K562 (cell line): ENCODE results near the gene POLR3GL. TPM values are rescaled to one million over a fixed set of nuclear protein-coding genes. Genes with fewer than 3 reads are reported as not detected.
A peak's percentile ranks its signal among the peaks of the same experiment; 100 is the strongest.

Source experiments
- CC2D1A ChIP-seq: fragments of 450-650 bp; IDR thresholded peaks from 2 replicates; pipeline ENCODE4 v1.6.1; 2017; ENCODE audit warnings: mild to moderate bottlenecking
- ETS1 ChIP-seq: conservative IDR thresholded peaks from 2 replicates; pipeline ENCODE4 v1.6.1; 2011; ENCODE audit warnings: low read depth, mild to moderate bottlenecking, low read length; ENCODE audit not compliant: control insufficient read depth
- GATAD2A ChIP-seq: fragments of 450-650 bp; IDR thresholded peaks from 2 replicates; pipeline ENCODE4 v1.6.1; 2017
- HMG20B ChIP-seq: fragments of 250-450 bp; sonication (Bioruptor Pico); IDR thresholded peaks from 2 replicates; pipeline ENCODE4 v1.5.0; 2021; ENCODE audit warnings: mild to moderate bottlenecking
- KAT8 ChIP-seq: fragments of 450-650 bp; IDR thresholded peaks from 2 replicates; pipeline ENCODE4 v1.6.1; 2016; ENCODE audit warnings: low read depth, mild to moderate bottlenecking
- NKRF ChIP-seq: fragments of 450-650 bp; IDR thresholded peaks from 2 replicates; pipeline ENCODE4 v1.6.1; 2016; ENCODE audit warnings: borderline replicate concordance
- NONO ChIP-seq, 2 experiments: fragments of 200-400 bp in 1 of 2; fragments of 450-650 bp in 1 of 2; formaldehyde crosslinking in 1 of 2; IDR thresholded peaks; 2 replicates each; pipeline ENCODE4 v1.6.1; 2017; ENCODE audit warnings: low read depth in 2 of 2, mild to moderate bottlenecking in 2 of 2, moderate library complexity in 2 of 2, low read length in 1 of 2
- POLR2A ChIP-seq: fragments of 450-650 bp; conservative IDR thresholded peaks from 2 replicates; pipeline ENCODE4 v1.6.1; 2016
- PRDM10 ChIP-seq: fragments of 450-650 bp; IDR thresholded peaks from 2 replicates; pipeline ENCODE4 v1.6.1; 2018; ENCODE audit not compliant: partially characterized antibody
- ZBTB5 ChIP-seq: fragments of 450-650 bp; IDR thresholded peaks from 2 replicates; pipeline ENCODE4 v1.6.1; 2017; ENCODE audit warnings: antibody characterized with exemption
- ZFP1 ChIP-seq: fragments of 450-650 bp; formaldehyde crosslinking; IDR thresholded peaks from 2 replicates; pipeline ENCODE4 v1.4.0; 2020; ENCODE audit warnings: mild to moderate bottlenecking, mixed read lengths
- polyA plus RNA-seq, 8 experiments: library from polyadenylated mRNA; depleted of rRNA in 4 of 8; stranded (reverse) in 5 of 8; unstranded in 3 of 8; fragments of >200 nt; fragmentation: Nextera tagmentation in 2 of 8; fragmentation: Illumina TruSeq in 1 of 8; extraction: Ambion mirVana in 2 of 8; extraction: Trizol in 1 of 8; gene quantifications; 2 replicates each; pipeline versions ENCODE4 v1.2.1 to v1.2.3, GENCODE V29; 2011 to 2014; ENCODE audit warnings: inconsistent platforms in 1 of 8, missing spikeins in 1 of 8
- total RNA-seq, 7 experiments: library from RNA; depleted of rRNA in 6 of 7; stranded (reverse); fragments of >200 nt in 6 of 7; fragmentation: Illumina TruSeq in 2 of 7; extraction: Trizol in 2 of 7; gene quantifications; 2 replicates each; pipeline versions ENCODE4 v1.2.1 to v1.2.3, GENCODE V29; 2011 to 2021; ENCODE audit warnings: low replicate concordance in 1 of 7
- TF ChIP-seq, protein P1 (sequence below): sonication (generic); formaldehyde crosslinking; IDR thresholded peaks from 2 replicates; pipeline ENCODE4 v1.8.0; 2022; ENCODE audit warnings: mild to moderate bottlenecking, missing genetic modification reagents
- TF ChIP-seq, protein P2 (sequence below), 2 experiments: fragments of 450-650 bp; IDR thresholded peaks; 2 replicates each; pipeline ENCODE4 v1.6.1; 2016
- TF ChIP-seq, protein P3 (sequence below): sonication (generic); formaldehyde crosslinking; IDR thresholded peaks from 2 replicates; pipeline ENCODE4 v1.8.0; 2022; ENCODE audit warnings: missing genetic modification reagents, mild to moderate bottlenecking, borderline replicate concordance

Gene POLR3GL
- total and polyA plus RNA-seq, 9 of the 15 experiments (the other 6 are each of a cell fraction or from before 2014, with no cell fraction given), result 14.6 to 48.4 (median 38.2) TPM

DNA sequence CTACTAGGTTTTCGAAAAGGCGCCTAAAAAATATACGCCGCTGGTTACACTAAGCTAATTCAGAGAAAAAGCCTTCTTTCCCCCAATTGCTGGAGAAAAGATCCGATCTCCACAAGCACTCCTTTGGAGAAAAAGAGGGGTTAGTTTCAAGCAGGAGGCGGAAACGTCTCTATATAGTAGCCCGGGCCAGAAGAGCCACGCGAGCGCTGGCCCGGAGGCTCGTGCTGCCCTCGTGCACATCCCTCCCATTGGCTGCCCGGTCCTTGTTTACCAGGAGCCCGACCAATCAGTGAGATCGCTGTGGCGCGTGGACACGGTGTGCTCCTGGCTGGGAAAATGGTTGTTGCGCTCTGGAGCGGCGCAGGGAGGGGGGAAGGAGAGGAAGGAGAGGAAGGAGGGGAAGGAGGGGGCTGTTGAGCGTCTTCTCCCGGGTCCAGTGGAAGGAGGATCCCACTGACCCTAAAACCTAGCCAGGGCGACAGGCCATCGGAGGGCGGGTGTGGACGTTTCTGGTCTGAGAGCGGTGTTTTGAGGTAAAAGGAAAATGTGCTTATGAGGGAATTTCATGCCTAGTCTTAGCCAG, 32.0 kb downstream of the POLR3GL start, which contains the start of gene TXNIP (continued):
- TF ChIP-seq NKRF (no peak), ZBTB5 (peak; percentile 98), CC2D1A (peak; percentile 100), PRDM10 (peak; percentile 43), HMG20B (CRISPR knock-in tag) (no peak), POLR2A (peak; percentile 100), KAT8 (peak; percentile 99), NONO (IDR thresholded peaks at IDR 0.05; ENCODE audit: low read depth in 2 of 2, low read length in 1 of 2) (peak; percentile 61 to 91; a peak in 3 of 4 replicates), ETS1 (no peak), ZFP1 (CRISPR knock-in tag) (no peak), GATAD2A (peak; percentile 63; the same call in 1 of the 2 replicates)
- TF ChIP-seq, protein P1, sequence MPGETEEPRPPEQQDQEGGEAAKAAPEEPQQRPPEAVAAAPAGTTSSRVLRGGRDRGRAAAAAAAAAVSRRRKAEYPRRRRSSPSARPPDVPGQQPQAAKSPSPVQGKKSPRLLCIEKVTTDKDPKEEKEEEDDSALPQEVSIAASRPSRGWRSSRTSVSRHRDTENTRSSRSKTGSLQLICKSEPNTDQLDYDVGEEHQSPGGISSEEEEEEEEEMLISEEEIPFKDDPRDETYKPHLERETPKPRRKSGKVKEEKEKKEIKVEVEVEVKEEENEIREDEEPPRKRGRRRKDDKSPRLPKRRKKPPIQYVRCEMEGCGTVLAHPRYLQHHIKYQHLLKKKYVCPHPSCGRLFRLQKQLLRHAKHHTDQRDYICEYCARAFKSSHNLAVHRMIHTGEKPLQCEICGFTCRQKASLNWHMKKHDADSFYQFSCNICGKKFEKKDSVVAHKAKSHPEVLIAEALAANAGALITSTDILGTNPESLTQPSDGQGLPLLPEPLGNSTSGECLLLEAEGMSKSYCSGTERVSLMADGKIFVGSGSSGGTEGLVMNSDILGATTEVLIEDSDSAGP (CRISPR knock-in tag), result no peak
- TF ChIP-seq, protein P2, sequence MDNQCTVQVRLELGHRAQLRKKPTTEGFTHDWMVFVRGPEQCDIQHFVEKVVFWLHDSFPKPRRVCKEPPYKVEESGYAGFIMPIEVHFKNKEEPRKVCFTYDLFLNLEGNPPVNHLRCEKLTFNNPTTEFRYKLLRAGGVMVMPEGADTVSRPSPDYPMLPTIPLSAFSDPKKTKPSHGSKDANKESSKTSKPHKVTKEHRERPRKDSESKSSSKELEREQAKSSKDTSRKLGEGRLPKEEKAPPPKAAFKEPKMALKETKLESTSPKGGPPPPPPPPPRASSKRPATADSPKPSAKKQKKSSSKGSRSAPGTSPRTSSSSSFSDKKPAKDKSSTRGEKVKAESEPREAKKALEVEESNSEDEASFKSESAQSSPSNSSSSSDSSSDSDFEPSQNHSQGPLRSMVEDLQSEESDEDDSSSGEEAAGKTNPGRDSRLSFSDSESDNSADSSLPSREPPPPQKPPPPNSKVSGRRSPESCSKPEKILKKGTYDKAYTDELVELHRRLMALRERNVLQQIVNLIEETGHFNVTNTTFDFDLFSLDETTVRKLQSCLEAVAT (IDR thresholded peaks at IDR 0.05), result peak; percentile 66 to 96
- TF ChIP-seq, protein P3, sequence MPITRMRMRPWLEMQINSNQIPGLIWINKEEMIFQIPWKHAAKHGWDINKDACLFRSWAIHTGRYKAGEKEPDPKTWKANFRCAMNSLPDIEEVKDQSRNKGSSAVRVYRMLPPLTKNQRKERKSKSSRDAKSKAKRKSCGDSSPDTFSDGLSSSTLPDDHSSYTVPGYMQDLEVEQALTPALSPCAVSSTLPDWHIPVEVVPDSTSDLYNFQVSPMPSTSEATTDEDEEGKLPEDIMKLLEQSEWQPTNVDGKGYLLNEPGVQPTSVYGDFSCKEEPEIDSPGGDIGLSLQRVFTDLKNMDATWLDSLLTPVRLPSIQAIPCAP (CRISPR knock-in tag), result no peak
